Neural progenitor cell (in vitro differentiated cells): ENCODE measurements around the gene CD300C.

Source experiments
- CTCF ChIP-seq: fragments of 200-600 bp; sonication (generic); IDR thresholded peaks from 2 replicates; pipeline ENCODE4 v1.5.1; 2017; ENCODE audit warnings: antibody characterized with exemption, mild to moderate bottlenecking
- EZH2 ChIP-seq: fragments of 200-600 bp; sonication (generic); IDR thresholded peaks from 2 replicates; pipeline ENCODE4 v1.6.1; 2017; ENCODE audit warnings: antibody characterized with exemption, mild to moderate bottlenecking, moderate library complexity
- EZH2phosphoT487 ChIP-seq: fragments of 200-600 bp; sonication (generic); IDR thresholded peaks from 2 replicates; pipeline ENCODE4 v1.6.1; 2017; ENCODE audit warnings: antibody characterized with exemption

GRCh38 chr17:74525781-74526288, 20.1 kb downstream of the CD300C start:
- no peak for TF ChIP-seq CTCF
- no peak for TF ChIP-seq EZH2
- no peak for TF ChIP-seq EZH2phosphoT487
